Fibroblast of villous mesenchyme (primary cell): ENCODE results near the gene CACNA1E. TPM values are rescaled to one million over a fixed set of nuclear protein-coding genes. Genes with fewer than 3 reads are reported as not detected.

Experiments
- DNase-seq: peaks from one replicate; pipeline ENCODE4 v3.0.0-alpha.2; 2010; ENCODE audit warnings: low read depth
- H3K4me3 ChIP-seq: 2 replicates; pipeline ENCODE4 v1.5.1; 2011; ENCODE audit warnings: low read depth, mild to moderate bottlenecking, low read length
- CTCF ChIP-seq: IDR thresholded peaks from 2 replicates; pipeline ENCODE4 v1.5.1; 2012; ENCODE audit warnings: low read depth, mild to moderate bottlenecking, low read length; ENCODE audit not compliant: insufficient read depth
- total RNA-seq: library from RNA; depleted of rRNA; stranded (reverse); fragments of >200 nt; gene quantifications from 2 replicates; pipeline ENCODE4 v1.2.3, GENCODE V29; 2012

Gene CACNA1E
- total RNA-seq, 1 donor, result not detected

DNA sequence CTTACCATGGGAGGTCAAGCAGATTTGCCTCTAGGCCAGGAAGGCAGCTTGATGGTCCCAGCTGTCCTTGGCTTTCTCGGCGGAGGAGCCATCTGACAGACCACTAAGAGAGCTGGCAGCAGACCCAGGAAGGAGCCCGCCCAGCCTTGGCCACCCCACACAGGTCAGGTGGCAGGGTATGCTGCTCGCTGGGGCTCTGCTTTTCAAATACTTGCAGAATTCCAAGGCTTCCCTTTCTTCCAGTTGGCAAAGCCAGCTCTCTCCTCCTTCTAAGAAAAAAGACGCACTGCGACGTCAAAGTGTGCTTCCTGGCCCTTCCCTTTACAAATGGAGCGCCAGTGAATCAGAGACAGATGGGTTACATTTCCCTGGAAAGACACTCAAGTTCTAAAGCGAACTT lies 229.4 kb downstream of the CACNA1E start:
- no peak for DNase-seq

DNA sequence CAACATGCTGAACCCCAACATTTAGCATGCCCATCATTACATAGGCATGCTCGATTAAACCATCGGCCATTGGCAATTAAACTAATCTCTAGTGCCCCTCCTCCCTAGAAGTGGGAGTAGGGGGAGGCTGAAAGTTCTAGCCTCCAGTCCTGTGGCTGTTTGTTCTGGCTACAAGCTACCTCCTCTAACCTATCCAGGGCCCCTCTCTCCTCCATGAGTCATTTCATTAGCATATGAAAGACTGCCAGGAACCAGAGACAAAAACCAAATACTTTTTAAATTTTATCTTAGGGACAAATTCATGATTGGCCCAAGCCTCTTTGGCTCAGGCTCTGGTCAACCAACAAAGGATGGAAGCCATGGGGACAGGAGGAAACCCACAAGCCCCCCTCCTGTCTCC lies 231.1 kb downstream of the CACNA1E start:
- TF ChIP-seq CTCF, result no peak
- no peak for DNase-seq
- H3K4me3 ChIP-seq, result no peak overlapping the region

More for the DNA sequence above, 229.4 kb downstream of the CACNA1E start:
- no peak for TF ChIP-seq CTCF
- no peak overlapping the region for H3K4me3 ChIP-seq

GRCh38 chr1:181718034-181718433 lies 234.7 kb downstream of the CACNA1E start:
- no peak for TF ChIP-seq CTCF
- no peak for DNase-seq
- H3K4me3 ChIP-seq, result no peak overlapping the region

- TF ChIP-seq CTCF, result no peak
- no peak for DNase-seq
- no peak overlapping the region for H3K4me3 ChIP-seq
Observed at GRCh38 chr1:181726320-181727012, 243.1 kb downstream of the CACNA1E start.

DNA sequence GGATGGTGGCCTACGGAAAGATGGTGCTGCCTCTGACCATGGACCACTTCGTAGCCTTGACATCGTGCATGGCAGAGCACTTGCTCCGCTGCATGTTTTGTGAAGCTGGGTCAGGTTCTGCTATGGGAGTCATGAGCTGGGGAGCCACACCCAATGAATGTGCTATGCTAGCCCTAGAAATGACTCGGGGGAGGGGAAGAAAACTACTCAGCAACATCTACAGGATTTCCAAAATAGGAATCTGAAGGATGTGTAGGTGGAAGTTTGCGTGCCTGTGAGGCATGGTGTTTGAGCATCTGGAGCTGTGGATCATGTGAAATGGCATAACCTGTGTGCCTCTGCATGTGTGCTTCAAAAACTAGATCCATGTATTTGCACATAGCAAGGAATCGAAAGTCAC lies 247.3 kb downstream of the CACNA1E start:
- no peak for TF ChIP-seq CTCF
- DNase-seq, result no peak
- H3K4me3 ChIP-seq, result no peak overlapping the region

DNA sequence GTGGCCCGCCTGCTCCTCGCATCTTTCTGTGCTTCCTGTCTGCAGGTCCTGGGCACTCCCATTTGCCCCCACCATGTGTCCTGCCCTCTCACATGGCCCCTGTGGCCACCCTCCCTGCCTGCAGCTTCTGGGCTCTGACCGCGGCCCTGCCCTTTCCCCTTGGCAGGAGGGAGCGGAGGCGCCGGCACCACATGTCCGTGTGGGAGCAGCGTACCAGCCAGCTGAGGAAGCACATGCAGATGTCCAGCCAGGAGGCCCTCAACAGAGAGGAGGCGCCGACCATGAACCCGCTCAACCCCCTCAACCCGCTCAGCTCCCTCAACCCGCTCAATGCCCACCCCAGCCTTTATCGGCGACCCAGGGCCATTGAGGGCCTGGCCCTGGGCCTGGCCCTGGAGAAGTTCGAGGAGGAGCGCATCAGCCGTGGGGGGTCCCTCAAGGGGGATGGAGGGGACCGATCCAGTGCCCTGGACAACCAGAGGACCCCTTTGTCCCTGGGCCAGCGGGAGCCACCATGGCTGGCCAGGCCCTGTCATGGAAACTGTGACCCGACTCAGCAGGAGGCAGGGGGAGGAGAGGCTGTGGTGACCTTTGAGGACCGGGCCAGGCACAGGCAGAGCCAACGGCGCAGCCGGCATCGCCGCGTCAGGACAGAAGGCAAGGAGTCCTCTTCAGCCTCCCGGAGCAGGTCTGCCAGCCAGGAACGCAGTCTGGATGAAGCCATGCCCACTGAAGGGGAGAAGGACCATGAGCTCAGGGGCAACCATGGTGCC lies 249.1 kb downstream of the CACNA1E start:
- H3K4me3 ChIP-seq, result no peak overlapping the region
- no peak for TF ChIP-seq CTCF
- no peak for DNase-seq
